Measurements from ENCODE around the gene NCOR2. TPM values are rescaled to one million over a fixed set of nuclear protein-coding genes. Genes with fewer than 3 reads are reported as not detected.

The NCOR2 gene
- total RNA-seq, 1 donor from 2014 or later, result 134 TPM

DNA sequence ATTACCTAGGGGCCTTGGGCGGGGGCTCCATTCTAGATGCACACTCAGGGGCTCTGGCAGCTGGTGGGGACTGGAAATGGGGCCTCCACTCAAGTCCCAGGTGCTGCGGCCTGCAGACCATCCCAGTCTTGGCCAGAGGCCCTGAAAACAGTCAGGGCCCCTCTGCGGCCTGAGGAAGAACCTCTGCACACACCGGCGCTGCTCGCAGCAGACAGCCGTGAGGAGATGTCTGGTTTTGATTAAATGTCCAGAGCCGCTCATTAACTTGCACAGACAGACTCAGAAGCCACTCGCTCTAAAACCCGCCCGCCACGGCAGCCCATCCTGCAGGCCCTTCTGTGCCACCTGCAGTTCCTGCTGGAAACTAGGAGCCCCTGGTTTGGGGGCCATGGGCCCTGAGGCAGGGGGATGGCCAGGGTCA lies 36.4 kb upstream of the NCOR2 start:
- H3K36me3 ChIP-seq, result no peaks in the 10 kb centered on the region
- TF ChIP-seq, protein P1, sequence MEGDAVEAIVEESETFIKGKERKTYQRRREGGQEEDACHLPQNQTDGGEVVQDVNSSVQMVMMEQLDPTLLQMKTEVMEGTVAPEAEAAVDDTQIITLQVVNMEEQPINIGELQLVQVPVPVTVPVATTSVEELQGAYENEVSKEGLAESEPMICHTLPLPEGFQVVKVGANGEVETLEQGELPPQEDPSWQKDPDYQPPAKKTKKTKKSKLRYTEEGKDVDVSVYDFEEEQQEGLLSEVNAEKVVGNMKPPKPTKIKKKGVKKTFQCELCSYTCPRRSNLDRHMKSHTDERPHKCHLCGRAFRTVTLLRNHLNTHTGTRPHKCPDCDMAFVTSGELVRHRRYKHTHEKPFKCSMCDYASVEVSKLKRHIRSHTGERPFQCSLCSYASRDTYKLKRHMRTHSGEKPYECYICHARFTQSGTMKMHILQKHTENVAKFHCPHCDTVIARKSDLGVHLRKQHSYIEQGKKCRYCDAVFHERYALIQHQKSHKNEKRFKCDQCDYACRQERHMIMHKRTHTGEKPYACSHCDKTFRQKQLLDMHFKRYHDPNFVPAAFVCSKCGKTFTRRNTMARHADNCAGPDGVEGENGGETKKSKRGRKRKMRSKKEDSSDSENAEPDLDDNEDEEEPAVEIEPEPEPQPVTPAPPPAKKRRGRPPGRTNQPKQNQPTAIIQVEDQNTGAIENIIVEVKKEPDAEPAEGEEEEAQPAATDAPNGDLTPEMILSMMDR (IDR thresholded peaks at IDR 0.05), result no peak
- H3K4me1 ChIP-seq, result peaks cover 0 to 3% of the 10 kb centered on the region in 2 donors
- no peak overlapping the region for H3K27ac ChIP-seq
- no peak for DNase-seq (ENCODE audit: low spot score in 2 of 2)
- intact Hi-C loops (cut with DNase I), result no loop called here
- H3K27me3 ChIP-seq, result no peaks in the 10 kb centered on the region
- H3K4me3 ChIP-seq, result no peak overlapping the region
- H3K9me3 ChIP-seq, result no peaks in the 10 kb centered on the region

DNA sequence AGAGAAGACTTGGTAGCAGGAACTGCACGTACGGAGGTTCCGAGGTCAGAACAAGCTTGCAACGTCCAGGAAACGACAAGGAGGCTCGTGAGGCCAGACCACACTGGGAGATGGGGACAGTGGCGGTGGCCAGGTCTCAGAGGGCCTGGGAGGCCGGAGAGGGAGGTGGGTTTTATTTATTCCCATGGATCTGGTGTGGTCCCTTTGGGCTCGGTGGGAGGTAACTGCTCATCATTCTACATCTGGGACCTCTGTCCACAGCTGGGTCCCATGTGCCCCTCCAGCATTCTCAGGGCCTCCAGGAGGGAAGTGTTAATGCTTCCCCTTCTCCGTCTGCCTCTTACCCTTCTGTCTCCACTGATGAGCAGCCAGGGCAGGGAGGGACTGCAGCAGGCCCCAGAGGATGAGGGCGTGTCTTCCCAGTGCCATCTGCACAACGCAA lies 35.7 kb upstream of the NCOR2 start:
- H3K27me3 ChIP-seq, result no peaks in the 10 kb centered on the region
- H3K4me3 ChIP-seq, result no peak overlapping the region
- intact Hi-C loops (cut with DNase I), result no loop called here
- H3K36me3 ChIP-seq, result no peaks in the 10 kb centered on the region
- no peak for DNase-seq (ENCODE audit: low spot score in 2 of 2)
- no peaks in the 10 kb centered on the region for H3K9me3 ChIP-seq
- H3K4me1 ChIP-seq, result no peaks in the 10 kb centered on the region
- TF ChIP-seq, protein P1 (IDR thresholded peaks at IDR 0.05), result no peak
- no peak overlapping the region for H3K27ac ChIP-seq

DNA sequence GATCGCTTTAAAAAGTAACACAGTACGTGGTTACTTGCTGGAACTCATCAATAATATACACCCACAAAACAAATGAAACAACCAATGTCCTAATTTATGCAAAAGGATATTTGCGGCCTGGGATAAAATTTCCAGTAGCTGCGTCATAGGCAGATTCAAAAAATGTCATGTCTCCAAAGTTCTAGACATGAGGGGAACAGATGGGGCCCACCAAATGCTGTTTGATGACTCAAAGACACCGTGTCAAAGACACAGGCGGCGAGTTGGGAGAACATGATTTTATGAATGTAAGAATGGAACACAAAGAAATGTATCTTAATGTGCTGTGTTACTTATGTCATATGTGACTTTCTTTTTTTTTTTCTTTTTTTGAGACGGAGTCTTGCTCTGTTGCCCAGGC lies 34.3 kb upstream of the NCOR2 start:
- H3K27ac ChIP-seq, result no peak overlapping the region
- DNase-seq (ENCODE audit: low spot score in 2 of 2), result no peak
- H3K9me3 ChIP-seq, result no peaks in the 10 kb centered on the region
- TF ChIP-seq, protein P1 (IDR thresholded peaks at IDR 0.05), result no peak
- no peaks in the 10 kb centered on the region for H3K27me3 ChIP-seq
- intact Hi-C loops (cut with DNase I), result no loop called here
- no peaks in the 10 kb centered on the region for H3K36me3 ChIP-seq
- no peaks in the 10 kb centered on the region for H3K4me1 ChIP-seq
- H3K4me3 ChIP-seq, result no peak overlapping the region

DNA sequence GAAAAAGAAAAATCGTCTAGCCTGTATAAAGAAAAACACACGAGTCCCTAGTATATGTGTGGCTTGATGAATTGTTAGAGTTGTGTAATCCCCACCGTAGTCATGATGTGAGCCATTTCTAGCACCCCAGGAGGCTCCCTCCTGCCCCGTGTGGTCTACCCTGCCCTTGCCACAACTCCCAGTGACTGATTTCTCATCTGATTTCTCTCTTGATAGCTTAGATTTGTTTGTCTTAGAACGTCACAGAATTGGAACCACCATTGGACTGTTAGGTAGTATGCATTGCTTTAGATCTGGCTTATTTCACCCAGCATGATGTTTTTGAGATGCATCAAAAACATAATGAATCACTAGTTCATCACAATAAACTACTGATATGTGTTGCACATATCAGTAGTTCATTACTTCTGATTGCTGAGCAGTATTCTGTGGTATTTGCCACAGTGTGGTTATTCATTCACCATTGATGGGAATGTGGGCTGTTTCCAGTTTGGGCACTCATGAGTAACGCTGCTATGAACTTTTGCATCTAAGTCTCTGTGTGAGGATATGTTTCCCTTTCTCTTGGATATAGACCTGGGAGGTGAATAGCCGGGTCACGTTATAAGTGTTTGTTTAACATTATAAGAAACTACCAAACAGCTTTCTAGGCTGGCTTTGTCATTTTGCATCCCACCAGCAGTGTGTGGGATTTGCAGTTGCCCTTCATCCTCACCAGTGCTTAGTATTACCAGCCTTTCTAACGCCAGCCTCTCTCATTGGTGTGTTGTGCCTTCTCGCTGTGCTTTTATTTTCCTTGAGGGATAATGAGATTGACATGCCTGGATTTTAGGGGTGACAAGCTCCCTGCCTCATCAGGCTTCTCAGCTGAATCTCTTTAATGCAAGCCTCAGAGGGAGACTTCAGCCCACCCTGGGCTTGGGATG lies 31.9 kb upstream of the NCOR2 start:
- no peaks in the 10 kb centered on the region for H3K9me3 ChIP-seq
- H3K36me3 ChIP-seq, result no peaks in the 10 kb centered on the region
- DNase-seq (ENCODE audit: low spot score in 2 of 2), result no peak
- no peak overlapping the region for H3K4me3 ChIP-seq
- H3K27ac ChIP-seq, result no peak overlapping the region
- TF ChIP-seq, protein P1 (IDR thresholded peaks at IDR 0.05), result no peak
- intact Hi-C loops (cut with DNase I), result no loop called here
- no peaks in the 10 kb centered on the region for H3K27me3 ChIP-seq
- no peaks in the 10 kb centered on the region for H3K4me1 ChIP-seq

DNA sequence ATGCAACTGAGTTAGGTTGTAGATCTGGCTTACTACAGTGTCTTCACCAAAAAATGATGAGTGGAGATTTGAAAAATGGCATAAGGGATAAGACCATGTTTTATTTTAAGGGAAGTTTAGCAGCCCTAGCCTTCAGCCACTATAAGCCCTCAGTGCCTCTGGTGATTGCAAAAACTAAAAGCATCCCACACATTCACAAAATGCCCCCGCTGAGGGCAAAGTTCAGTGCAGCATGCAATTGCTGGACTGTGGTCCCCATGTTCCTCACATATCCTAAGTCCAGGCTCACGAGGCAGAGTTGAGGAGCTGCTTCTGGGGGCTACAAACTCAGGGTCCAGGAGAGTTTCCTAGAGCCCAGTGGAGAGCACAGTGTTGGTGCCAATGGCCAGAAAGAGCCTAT lies 29.6 kb upstream of the NCOR2 start:
- TF ChIP-seq, protein P1 (IDR thresholded peaks at IDR 0.05), result no peak
- H3K4me1 ChIP-seq, result no peaks in the 10 kb centered on the region
- H3K36me3 ChIP-seq, result no peaks in the 10 kb centered on the region
- intact Hi-C loops (cut with DNase I), result no loop called here
- H3K27ac ChIP-seq, result no peak overlapping the region
- H3K4me3 ChIP-seq, result no peak overlapping the region
- DNase-seq (ENCODE audit: low spot score in 2 of 2), result no peak
- no peaks in the 10 kb centered on the region for H3K9me3 ChIP-seq
- H3K27me3 ChIP-seq, result no peaks in the 10 kb centered on the region

Data from ascending aorta (tissue), 2 donors.